ENCODE data around the gene HS6ST2.

Gene HS6ST2

GRCh38 chrX:132634521-132634920 lies 323.9 kb downstream of the HS6ST2 start:
- TF ChIP-seq CTCF (IDR thresholded peaks at IDR 0.05; ENCODE audit: low read length) (no peak), EZH2 (IDR thresholded peaks at IDR 0.05; ENCODE audit: borderline replicate concordance, low read length) (no peak)
- H3K9me2 ChIP-seq (ENCODE audit: low read depth, low read length) = no peaks in the 10 kb centered on the region
- H4K20me1 ChIP-seq (ENCODE audit: insufficient read depth, low read length) = no peaks in the 10 kb centered on the region
- H3F3A ChIP-seq (ENCODE audit: insufficient read depth, low read length) = no peaks in the 10 kb centered on the region
- H3K4me3 ChIP-seq (ENCODE audit: low read depth, low read length, poor library complexity, severe bottlenecking) = no peak overlapping the region
- H3K79me2 ChIP-seq (ENCODE audit: insufficient read depth, low read length) = no peaks in the 10 kb centered on the region
- no peaks in the 10 kb centered on the region for H3K36me3 ChIP-seq (ENCODE audit: insufficient read depth, low read length)
- H3K9me3 ChIP-seq (ENCODE audit: low read length) = no peaks in the 10 kb centered on the region
- no peak overlapping the region for H2AFZ ChIP-seq (ENCODE audit: low read length)
- no peak overlapping the region for H3K4me2 ChIP-seq (ENCODE audit: low read length)
- no peaks in the 10 kb centered on the region for H3K4me1 ChIP-seq (ENCODE audit: insufficient read depth, low read length, severe bottlenecking)
- no peak overlapping the region for H3K9ac ChIP-seq (ENCODE audit: low read length)
- H3K27ac ChIP-seq (ENCODE audit: low read depth, low read length, poor library complexity, severe bottlenecking) = no peak overlapping the region
- H3K27me3 ChIP-seq (ENCODE audit: insufficient read depth, low read length) = no peaks in the 10 kb centered on the region

- H3K4me1 ChIP-seq (ENCODE audit: insufficient read depth, low read length, severe bottlenecking) = no peaks in the 10 kb centered on the region
- peak; percentile 50; the same call in 1 of the 2 replicates for TF ChIP-seq CTCF (IDR thresholded peaks at IDR 0.05; ENCODE audit: low read length)
- no peak for TF ChIP-seq EZH2 (IDR thresholded peaks at IDR 0.05; ENCODE audit: borderline replicate concordance, low read length)
- no peak overlapping the region for H3K4me2 ChIP-seq (ENCODE audit: low read length)
Observed at GRCh38 chrX:132631579-132632232, 326.7 kb downstream of the HS6ST2 start.

GRCh38 chrX:132624466-132624865 lies 334.0 kb downstream of the HS6ST2 start:
- H3K9me3 ChIP-seq (ENCODE audit: low read length) = no peaks in the 10 kb centered on the region
- no peak overlapping the region for H3K27ac ChIP-seq (ENCODE audit: low read depth, low read length, poor library complexity, severe bottlenecking)
- H3K36me3 ChIP-seq (ENCODE audit: insufficient read depth, low read length) = no peaks in the 10 kb centered on the region
- H3K9ac ChIP-seq (ENCODE audit: low read length) = no peak overlapping the region
- H3K4me2 ChIP-seq (ENCODE audit: low read length) = no peak overlapping the region
- TF ChIP-seq EZH2 (IDR thresholded peaks at IDR 0.05; ENCODE audit: borderline replicate concordance, low read length) (no peak), CTCF (IDR thresholded peaks at IDR 0.05; ENCODE audit: low read length) (no peak)
- peaks cover 17% of the 10 kb centered on the region for H3K4me1 ChIP-seq (ENCODE audit: insufficient read depth, low read length, severe bottlenecking)
- no peaks in the 10 kb centered on the region for H3K79me2 ChIP-seq (ENCODE audit: insufficient read depth, low read length)
- H3F3A ChIP-seq (ENCODE audit: insufficient read depth, low read length) = no peaks in the 10 kb centered on the region
- H2AFZ ChIP-seq (ENCODE audit: low read length) = no peak overlapping the region
- H4K20me1 ChIP-seq (ENCODE audit: insufficient read depth, low read length) = no peaks in the 10 kb centered on the region
- no peaks in the 10 kb centered on the region for H3K9me2 ChIP-seq (ENCODE audit: low read depth, low read length)
- no peak overlapping the region for H3K4me3 ChIP-seq (ENCODE audit: low read depth, low read length, poor library complexity, severe bottlenecking)
- H3K27me3 ChIP-seq (ENCODE audit: insufficient read depth, low read length) = no peaks in the 10 kb centered on the region

More at GRCh38 chrX:132631579-132632232, 326.7 kb downstream of the HS6ST2 start:
- Histone ChIP-seq H3K9ac (ENCODE audit: low read length) (no peak overlapping the region), H3K79me2 (ENCODE audit: insufficient read depth, low read length) (no peaks in the 10 kb centered on the region), H3K36me3 (ENCODE audit: insufficient read depth, low read length) (no peaks in the 10 kb centered on the region), H2AFZ (ENCODE audit: low read length) (no peak overlapping the region), H4K20me1 (ENCODE audit: insufficient read depth, low read length) (no peaks in the 10 kb centered on the region), H3K9me2 (ENCODE audit: low read depth, low read length) (no peaks in the 10 kb centered on the region), H3K9me3 (ENCODE audit: low read length) (no peaks in the 10 kb centered on the region), H3F3A (ENCODE audit: insufficient read depth, low read length) (no peaks in the 10 kb centered on the region), H3K4me3 (ENCODE audit: low read depth, low read length, poor library complexity, severe bottlenecking) (no peak overlapping the region), H3K27ac (ENCODE audit: low read depth, low read length, poor library complexity, severe bottlenecking) (no peak overlapping the region), H3K27me3 (ENCODE audit: insufficient read depth, low read length) (no peaks in the 10 kb centered on the region)
